Activated T-cell treated with anti-CD3 and anti-CD28 coated beads, Interleukin-2, amount 50 U/mL, for 1 hour (primary cell): ENCODE data around the gene FOXE3.
"Not testable (repeated sequence)": the region's sequence is repeated elsewhere in the genome, so short reads cannot be mapped to it uniquely, and the experiment has no call there.

Experiments used
- DNase-seq: peaks from one replicate; pipeline ENCODE4 v3.0.0-alpha.2; 2020

FOXE3 gene

DNA sequence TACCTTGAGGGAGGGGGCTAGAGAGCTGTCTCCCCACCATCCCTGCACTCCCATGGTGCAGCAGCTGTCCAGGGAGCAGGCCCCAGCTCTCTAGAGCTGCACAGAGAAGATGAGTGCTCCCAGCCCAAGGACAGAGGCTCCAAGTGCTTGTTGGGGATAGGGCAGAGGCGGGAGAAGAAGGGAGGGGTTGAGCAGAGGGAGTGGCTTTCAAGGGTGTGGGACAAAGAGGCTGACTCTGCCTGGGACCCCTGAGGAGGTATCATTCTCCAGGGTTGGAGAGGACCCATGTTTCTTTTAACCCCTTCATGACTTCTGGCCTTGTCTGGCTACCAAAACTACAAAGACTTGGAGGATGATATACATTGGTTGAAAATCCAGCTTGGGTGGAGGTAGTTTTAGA is 36.3 kb downstream of the FOXE3 start:
- DNase-seq: no peak

DNA sequence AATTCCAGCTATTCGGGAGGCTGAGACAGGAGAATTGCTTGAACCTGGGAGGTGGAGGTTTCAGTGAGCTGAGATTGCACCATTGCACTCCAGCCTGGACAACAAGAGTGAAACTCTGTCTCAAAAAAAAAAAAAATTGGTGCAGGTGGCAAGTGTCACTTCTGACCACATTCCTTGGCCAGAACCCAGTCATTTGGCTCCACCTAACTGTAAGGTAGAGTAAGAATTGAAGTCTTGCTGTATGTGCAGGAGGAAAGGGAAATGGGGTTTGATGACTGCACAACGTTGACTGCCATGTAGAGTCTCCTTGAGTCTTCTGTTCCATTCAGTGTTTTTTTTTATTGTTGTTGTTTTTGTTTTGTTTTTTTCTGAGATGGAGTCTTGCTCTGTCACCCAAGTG is 37.8 kb downstream of the FOXE3 start:
- not testable (repeated sequence) for DNase-seq

DNA sequence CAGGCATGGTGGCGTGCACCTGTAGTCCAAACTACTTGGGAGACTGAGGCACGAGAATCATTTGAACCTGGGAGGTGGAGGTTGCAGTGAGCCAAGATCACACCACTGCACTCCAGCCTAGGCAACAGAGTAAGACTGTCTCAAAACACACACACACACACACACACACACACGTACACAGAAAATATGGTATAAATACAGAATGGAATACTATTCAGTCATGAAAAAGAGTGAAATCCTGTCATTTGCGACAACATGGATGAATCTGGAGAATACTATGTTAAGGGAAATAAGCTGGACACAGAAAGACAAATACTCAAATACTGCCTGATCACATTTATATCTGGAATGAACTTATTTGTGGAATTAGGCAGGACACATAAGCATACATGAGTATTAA is 40.2 kb downstream of the FOXE3 start:
- DNase-seq: no peak

DNA sequence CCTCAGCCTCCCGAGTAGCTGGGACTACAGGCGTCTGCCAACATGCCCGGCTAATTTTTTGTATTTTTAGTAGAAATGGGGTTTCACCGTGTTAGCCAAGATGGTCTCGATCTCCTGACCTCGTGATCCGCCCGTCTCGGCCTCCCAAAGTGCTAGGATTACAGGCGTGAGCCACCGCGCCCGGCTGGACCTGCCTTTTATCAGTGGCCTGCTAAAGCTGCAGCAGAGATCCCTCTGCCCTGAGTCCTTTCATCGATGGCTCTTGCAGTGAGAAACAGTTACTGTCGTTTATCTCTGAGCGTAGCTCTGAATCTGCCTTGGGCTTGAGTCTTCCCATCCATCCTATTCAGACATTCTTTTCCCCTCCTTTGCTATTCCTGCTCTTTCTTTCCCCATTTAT is 41.5 kb downstream of the FOXE3 start:
- not testable (repeated sequence) for DNase-seq

DNA sequence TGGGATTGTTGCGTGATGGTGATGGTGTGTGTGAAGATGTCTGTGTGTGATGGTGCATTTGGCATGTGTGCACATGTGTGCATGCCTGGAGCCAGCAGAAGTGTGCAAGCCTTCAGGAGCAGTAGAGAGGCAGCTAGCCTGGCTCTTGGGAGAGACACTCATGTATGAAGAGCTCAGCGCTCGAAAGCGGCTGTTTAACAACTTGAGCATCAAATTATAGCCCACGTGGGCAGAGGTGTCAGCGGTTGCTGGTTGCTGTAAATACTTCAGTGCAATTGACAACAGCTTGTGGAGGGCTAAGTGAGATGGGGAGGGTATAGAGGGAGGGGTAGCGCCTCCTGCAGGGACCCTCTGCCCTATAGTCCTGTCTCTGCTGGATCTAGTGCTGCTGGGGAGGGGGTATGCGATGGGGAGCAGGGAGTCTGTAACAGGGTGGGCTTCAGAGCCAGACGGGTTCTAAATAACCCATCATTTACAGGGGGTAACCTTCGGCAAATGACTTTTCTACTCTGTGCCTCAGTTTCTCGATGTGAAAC is 43.2 kb downstream of the FOXE3 start:
- no peak for DNase-seq

DNA sequence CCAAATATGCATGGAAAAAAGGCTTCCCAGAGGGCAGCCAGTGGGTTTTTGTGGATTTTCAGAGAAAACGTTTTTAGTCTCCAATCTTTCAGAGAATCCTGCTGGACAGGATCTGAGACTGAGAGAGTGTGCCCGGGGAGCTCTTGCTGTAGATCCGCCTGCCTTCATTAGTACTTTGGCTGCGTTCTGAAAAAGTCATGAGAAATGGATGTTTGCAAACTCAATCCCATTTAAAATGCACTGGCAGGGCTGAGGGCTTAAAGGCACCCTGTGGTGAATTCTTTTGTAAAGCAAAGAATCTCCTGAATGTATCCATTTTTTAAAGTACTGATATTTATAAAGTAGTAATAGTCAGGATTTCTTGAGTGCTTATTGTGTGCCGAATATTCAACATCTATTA is 44.0 kb downstream of the FOXE3 start:
- DNase-seq: no peak

DNA sequence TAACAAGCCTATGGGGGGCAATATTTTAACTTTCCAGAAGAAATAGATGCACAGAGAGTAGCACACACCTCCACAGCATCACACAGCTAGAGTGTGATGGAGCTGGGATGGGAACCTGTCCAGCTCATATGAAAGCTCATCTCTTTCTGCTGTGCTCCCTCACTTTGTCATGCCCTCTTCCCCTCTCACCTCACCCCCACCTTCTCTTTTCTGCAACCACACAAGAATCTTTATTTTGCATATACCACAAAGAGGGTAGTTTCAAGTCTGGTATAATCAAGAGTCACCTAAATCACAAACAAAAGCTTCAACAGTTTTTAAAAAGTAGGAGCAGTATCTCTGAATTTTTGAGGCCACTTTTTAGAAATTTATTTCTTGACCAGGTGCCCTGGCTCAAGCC is 44.4 kb downstream of the FOXE3 start:
- no peak for DNase-seq

DNA sequence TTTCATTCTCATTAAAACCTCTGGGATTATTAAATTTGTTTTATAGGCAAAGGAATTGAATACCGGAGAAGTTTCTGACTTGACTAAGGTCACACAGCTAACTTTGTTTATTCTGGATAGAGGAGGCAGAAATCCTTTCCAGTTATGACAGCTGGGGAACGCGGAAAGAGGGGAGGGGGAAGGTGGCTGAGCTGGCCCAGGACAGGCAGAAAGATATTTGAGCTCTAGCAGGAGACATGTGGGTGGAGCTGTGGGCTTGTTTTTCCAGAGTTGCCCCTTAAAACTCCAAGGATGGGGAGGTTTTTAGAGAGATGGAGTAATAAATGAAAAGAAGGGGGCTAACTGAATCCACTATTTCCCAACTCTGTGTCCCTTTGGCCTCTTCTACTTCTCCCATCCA is 49.5 kb downstream of the FOXE3 start:
- no peak for DNase-seq
